GM19455 (cell line): ENCODE data around the gene TOP1.

Experiments used
- ATAC-seq: cut with Tn5 transposase; IDR thresholded peaks from one replicate; pipeline ENCODE4 v1.9.1; 2021; ENCODE audit not compliant: unreplicated experiment

Gene TOP1

GRCh38 chr20:41165001-41165882 lies 136.6 kb downstream of the TOP1 start:
- no peak for ATAC-seq

- no peak for ATAC-seq
Measured at GRCh38 chr20:41166201-41167117, 137.8 kb downstream of the TOP1 start.

GRCh38 chr20:41167118-41167470 lies 138.5 kb downstream of the TOP1 start:
- no peak for ATAC-seq

GRCh38 chr20:41167481-41168253 lies 139.0 kb downstream of the TOP1 start:
- ATAC-seq = no peak

GRCh38 chr20:41168281-41169161 lies 139.9 kb downstream of the TOP1 start:
- ATAC-seq = no peak

- ATAC-seq = no peak
Measured at GRCh38 chr20:41169162-41169690, 140.6 kb downstream of the TOP1 start.

- ATAC-seq = no peak
Measured at GRCh38 chr20:41169791-41170351, 141.2 kb downstream of the TOP1 start.

- ATAC-seq = no peak
Measured at GRCh38 chr20:41170386-41171105, 141.9 kb downstream of the TOP1 start.

- no peak for ATAC-seq
Measured at GRCh38 chr20:41171736-41172295, 143.2 kb downstream of the TOP1 start.

GRCh38 chr20:41172296-41173140 lies 143.9 kb downstream of the TOP1 start:
- no peak for ATAC-seq

- no peak for ATAC-seq
Measured at GRCh38 chr20:41173161-41173721, 144.6 kb downstream of the TOP1 start.

- no peak for ATAC-seq
Measured at GRCh38 chr20:41173791-41174341, 145.2 kb downstream of the TOP1 start.
